Esophagus muscularis mucosa (tissue), 4 donors: ENCODE results near the gene MAP3K2. TPM values are rescaled to one million over a fixed set of nuclear protein-coding genes. Genes with fewer than 3 reads are reported as not detected.
A peak's percentile ranks its signal among the peaks of the same experiment; 100 is the strongest.

Experiments used
- DNase-seq: peaks from one replicate; pipeline ENCODE4 v3.0.0-alpha.2; 2017; ENCODE audit errors: extremely low spot score
- H3K27ac ChIP-seq, 4 donors: fragments of 200-600 bp; sonication (generic); replicated peaks in 1 of 4; 1 replicate in 3 of 4; 2 replicates in 1 of 4; pipeline ENCODE4 v1.5.1; 2016 to 2019; ENCODE audit warnings: mild to moderate bottlenecking in 1 of 4
- H3K27me3 ChIP-seq, 4 donors: fragments of 200-600 bp; sonication (generic); one replicate each; pipeline versions ENCODE4 v1.5.1 to v1.6.0; 2016 to 2019
- H3K36me3 ChIP-seq, 4 donors: fragments of 200-600 bp; sonication (generic); one replicate each; pipeline ENCODE4 v1.5.1; 2016 to 2019
- H3K4me1 ChIP-seq, 4 donors: fragments of 200-600 bp; sonication (generic); one replicate each; pipeline ENCODE4 v1.5.1; 2016 to 2019
- H3K4me3 ChIP-seq, 4 donors: fragments of 200-600 bp; sonication (generic); 1 replicate in 2 of 4; 2 replicates in 2 of 4; pipeline ENCODE4 v1.5.1; 2016 to 2019; ENCODE audit warnings: mild to moderate bottlenecking in 4 of 4, moderate library complexity in 1 of 4
- H3K9me3 ChIP-seq, 4 donors: fragments of 200-600 bp; sonication (generic); 1 replicate in 3 of 4; 2 replicates in 1 of 4; pipeline ENCODE4 v1.5.1; 2016 to 2019
- CTCF ChIP-seq, 3 experiments: fragments of 200-600 bp in 2 of 3; fragments of 450-650 bp in 1 of 3; sonication (generic) in 2 of 3; IDR thresholded peaks; one replicate each; pipeline ENCODE4 v1.5.1; 2017 to 2019; ENCODE audit warnings: antibody characterized with exemption in 3 of 3, mild to moderate bottlenecking in 2 of 3, moderate library complexity in 1 of 3
- EP300 ChIP-seq: sonication (generic); formaldehyde crosslinking; IDR thresholded peaks from one replicate; pipeline ENCODE4 v1.6.1; 2017; ENCODE audit warnings: antibody characterized with exemption
- POLR2A ChIP-seq: fragments of 450-650 bp; IDR thresholded peaks from one replicate; pipeline ENCODE4 v1.6.1; 2017; ENCODE audit warnings: antibody characterized with exemption, moderate library complexity, mild to moderate bottlenecking, low read depth
- POLR2AphosphoS5 ChIP-seq, 2 donors: sonication (generic); formaldehyde crosslinking; IDR thresholded peaks; one replicate each; pipeline ENCODE4 v1.6.1; 2017; ENCODE audit warnings: antibody characterized with exemption in 2 of 2
- WGBS: methylation state at CpG from one replicate; pipeline ENCODE4 v1.1.5; 2018; 5-methylcytosine and 5-hydroxymethylcytosine counted together
- intact Hi-C: fragments of 100-400 bp; cut with DNase I; formaldehyde crosslinking; loops from one replicate; pipeline ENCODE4 v1.15.1; 2023
- total RNA-seq, 4 donors: library from RNA; depleted of rRNA; stranded (reverse); fragments of >200 nt; gene quantifications; one replicate each; pipeline versions ENCODE4 v1.1.0 to v1.2.1, GENCODE V29; 2016

The MAP3K2 gene
- total RNA-seq, 4 donors from 2014 or later, result 51.4 to 68.6 (median 66.2) TPM

- no peaks in the 10 kb centered on the region for H3K9me3 ChIP-seq
- intact Hi-C loops, result loop anchor here (5.0 kb wide), 2 partner anchors 37 to 92 kb away; no protein-coding TSS in a partner anchor
- peaks cover 7 to 82% (median 27%) of the 10 kb centered on the region in 4 donors for H3K27me3 ChIP-seq
- DNase-seq, result no peak
- no peaks in the 10 kb centered on the region for H3K36me3 ChIP-seq
- WGBS, result 92% methylated on average over 4 of the region's 4 CpGs
- H3K4me3 ChIP-seq, result no peak overlapping the region
- no peak for TF ChIP-seq POLR2AphosphoS5 (IDR thresholded peaks at IDR 0.05)
- TF ChIP-seq POLR2A, result no peak
- TF ChIP-seq CTCF (IDR thresholded peaks at IDR 0.05), result no peak
- no peak for TF ChIP-seq EP300
- H3K27ac ChIP-seq, result no peak overlapping the region
- H3K4me1 ChIP-seq, result peaks cover 24 to 35% (median 28%) of the 10 kb centered on the region in 4 donors
These were observed 31.3 kb upstream of the MAP3K2 start for GRCh38 chr2:127419112-127419430.

GRCh38 chr2:127418300-127419111 lies 30.7 kb upstream of the MAP3K2 start, which contains the start of gene PROC:
PROC (plus strand) TSS chr2:127418427; CDS start chr2:127419943, 1,516 bp downstream.
- DNase-seq, result no peak
- TF ChIP-seq POLR2AphosphoS5 (IDR thresholded peaks at IDR 0.05) (no peak), CTCF (IDR thresholded peaks at IDR 0.05) (no peak), POLR2A (no peak), EP300 (no peak)
- Histone ChIP-seq H3K4me3 (no peak within 1 kb of the TSS), H3K27ac (no peak within 1 kb of the TSS), H3K9me3 (no peaks in the 10 kb centered on the region), H3K36me3 (no peaks in the 10 kb centered on the region), H3K27me3 (peaks cover 6 to 76% (median 23%) of the 10 kb centered on the region in 4 donors), H3K4me1 (peaks cover 21 to 30% (median 25%) of the 10 kb centered on the region in 4 donors)
- 92% methylated on average over 15 of the region's 16 CpGs for WGBS
- intact Hi-C loops, result loop anchor here (5.0 kb wide), 2 partner anchors 36 to 91 kb away; no protein-coding TSS in a partner anchor

- no peak overlapping the region for H3K27ac ChIP-seq
- whole genome bisulfite sequencing, result 79% methylated on average over 8 of the region's 8 CpGs
- no peak for DNase-seq
- peaks cover 0 to 65% (median 12%) of the 10 kb centered on the region in 4 donors for H3K27me3 ChIP-seq
- no peaks in the 10 kb centered on the region for H3K9me3 ChIP-seq
- no peak overlapping the region for H3K4me3 ChIP-seq
- intact Hi-C loops, result loop anchor here (5.0 kb wide), 2 partner anchors 35 to 90 kb away; no protein-coding TSS in a partner anchor
- no peaks in the 10 kb centered on the region for H3K36me3 ChIP-seq
- peaks cover 12 to 19% (median 14%) of the 10 kb centered on the region in 4 donors for H3K4me1 ChIP-seq
- TF ChIP-seq POLR2AphosphoS5 (IDR thresholded peaks at IDR 0.05) (no peak), EP300 (no peak), CTCF (IDR thresholded peaks at IDR 0.05) (no peak), POLR2A (no peak)
These were observed 29.6 kb upstream of the MAP3K2 start for GRCh38 chr2:127417406-127417805.

- Histone ChIP-seq H3K9me3 (no peaks in the 10 kb centered on the region), H3K27me3 (peaks cover 0 to 56% (median 6%) of the 10 kb centered on the region in 4 donors), H3K4me3 (peak overlapping the region; percentile 48 to 57 (median 50)), H3K27ac (no peak overlapping the region), H3K36me3 (no peaks in the 10 kb centered on the region), H3K4me1 (peaks cover 18 to 23% (median 20%) of the 10 kb centered on the region in 4 donors)
- intact Hi-C loops, result loop anchor here (5.0 kb wide), 2 partner anchors 34 to 89 kb away; no protein-coding TSS in a partner anchor
- TF ChIP-seq EP300 (no peak), POLR2AphosphoS5 (IDR thresholded peaks at IDR 0.05) (no peak), CTCF (IDR thresholded peaks at IDR 0.05) (no peak), POLR2A (no peak)
- no peak for DNase-seq
- WGBS, result 51% methylated on average over 4 of the region's 4 CpGs
These were observed 28.8 kb upstream of the MAP3K2 start for GRCh38 chr2:127416506-127417001.
